ENCODE results near the gene PICK1. TPM values are rescaled to one million over a fixed set of nuclear protein-coding genes. Genes with fewer than 3 reads are reported as not detected.

Gene PICK1
- total and polyA plus RNA-seq, 2 of the 4 experiments (the other 2 are of a cell fraction) = 16.5 to 21.0 TPM

GRCh38 chr22:38021206-38021605 lies 36.0 kb upstream of the PICK1 start:
- Histone ChIP-seq H4K8ac (ENCODE audit: low read depth in 2 of 2, low read length in 2 of 2) (no peak overlapping the region), H3K4ac (ENCODE audit: low read depth, low read length) (no peak overlapping the region), H2BK20ac (ENCODE audit: low read depth, low read length) (no peak overlapping the region), H3K4me1 (ENCODE audit: control insufficient read depth, insufficient read depth, low read length) (peaks cover 9% of the 10 kb centered on the region), H3K27ac (ENCODE audit: insufficient read depth, low read length) (no peak overlapping the region), H2AFZ (replicated peaks; ENCODE audit: low read length, poor library complexity) (no peak overlapping the region), H3K4me2 (ENCODE audit: low read depth, low read length) (no peak overlapping the region), H4K5ac (ENCODE audit: low read depth, low read length) (no peak overlapping the region), H3K36me3 (ENCODE audit: control insufficient read depth, insufficient read depth, low read length) (no peaks in the 10 kb centered on the region), H3K9ac (ENCODE audit: low read depth, low read length) (no peak overlapping the region), H2AK9ac (replicated peaks; ENCODE audit: low read depth, low read length, poor library complexity) (no peak overlapping the region), H4K20me1 (ENCODE audit: insufficient read depth, low read length) (no peaks in the 10 kb centered on the region), H3K27me3 (ENCODE audit: control insufficient read depth, insufficient read depth, low read length) (peaks cover 16% of the 10 kb centered on the region), H2BK120ac (ENCODE audit: low read depth, low read length) (no peak overlapping the region), H3K23ac (ENCODE audit: low read depth, low read length) (no peak overlapping the region), H3K18ac (ENCODE audit: low read depth, low read length) (no peak overlapping the region), H2BK15ac (ENCODE audit: low read depth, low read length) (no peak overlapping the region), H3K9me1 (ENCODE audit: insufficient read depth, low read length) (0 out of 2 replicates have a peak, but pooled peaks cover 4% of the 10 kb centered on the region), H4K91ac (ENCODE audit: insufficient read depth, low read depth, low read length) (no peak overlapping the region), H3K14ac (replicated peaks; ENCODE audit: low read depth, low read length) (no peak overlapping the region), H3K56ac (ENCODE audit: extremely low read depth, insufficient read depth, low read length) (no peak overlapping the region), H3K9me3 (ENCODE audit: control insufficient read depth, insufficient read depth, low read length) (no peaks in the 10 kb centered on the region), H2AK5ac (ENCODE audit: low read depth, low read length) (no peak overlapping the region), H2BK5ac (ENCODE audit: low read depth, low read length, poor library complexity, severe bottlenecking) (no peak overlapping the region), H3K79me1 (ENCODE audit: low read depth in 1 of 2, low read length in 2 of 2) (no peaks in the 10 kb centered on the region), H3K4me3 (ENCODE audit: insufficient read depth, low read depth, low read length) (no peak overlapping the region)
- ATAC-seq (ENCODE audit: low read depth) (no peak), DNase-seq (no peak)
- in situ Hi-C loops (cut with MboI; ENCODE audit: low sequenced_read_pairs) (no loop called here), dilution Hi-C loops (cut with HindIII; ENCODE audit: low sequenced_read_pairs, unreplicated experiment) (no loop called here), intact Hi-C loops (cut with micrococcal nuclease) (no loop called here)
- POLR2A ChIA-PET (ENCODE audit: unreplicated experiment) = interaction anchor here (0.7 kb wide), 1 partner anchor 466 kb away, joined by 4 read pairs; no protein-coding TSS in a partner anchor
- CTCF ChIA-PET = interaction anchor here (1.1 kb wide), 1 partner anchor 10 kb away, joined by 3 read pairs; no protein-coding TSS in a partner anchor
- TF ChIP-seq ELK1 (IDR thresholded peaks at IDR 0.05; ENCODE audit: borderline replicate concordance, low read depth, low read length) = no peak
- TF ChIP-seq MAZ (IDR thresholded peaks at IDR 0.05; ENCODE audit: borderline replicate concordance, low read depth, low read length) = no peak
- no peak for TF ChIP-seq RFX5 (IDR thresholded peaks at IDR 0.05; ENCODE audit: low read depth, low read length)
- TF ChIP-seq CTCF (conservative IDR thresholded peaks at IDR 0.05; ENCODE audit: low read depth, low read length) = no peak
- TF ChIP-seq MXI1 (IDR thresholded peaks at IDR 0.05; ENCODE audit: borderline replicate concordance, low read depth, low read length) = no peak
- TF ChIP-seq MAFK (IDR thresholded peaks at IDR 0.05; ENCODE audit: low read depth, low read length) = no peak
- TF ChIP-seq CHD1 (IDR thresholded peaks at IDR 0.05; ENCODE audit: low read depth, low read length) = no peak
- no peak for TF ChIP-seq USF2 (IDR thresholded peaks at IDR 0.05; ENCODE audit: low read depth, low read length)
- no peak for TF ChIP-seq RCOR1 (IDR thresholded peaks at IDR 0.05; ENCODE audit: insufficient replicate concordance, low read length)
- TF ChIP-seq SMC3 (IDR thresholded peaks at IDR 0.05; ENCODE audit: low read depth, low read length) = no peak
- TF ChIP-seq RAD21 (IDR thresholded peaks at IDR 0.05; ENCODE audit: low read length) = no peak
- TF ChIP-seq NFE2L2 (IDR thresholded peaks at IDR 0.05; ENCODE audit: low read depth, low read length) = no peak
- TF ChIP-seq BHLHE40 (IDR thresholded peaks at IDR 0.05; ENCODE audit: low read depth, low read length) = no peak
- TF ChIP-seq CEBPB (IDR thresholded peaks at IDR 0.05; ENCODE audit: low read depth, low read length) = no peak
- no peak for TF ChIP-seq FOS (IDR thresholded peaks at IDR 0.05; ENCODE audit: low read depth, low read length)
- no peak for TF ChIP-seq POLR2A (IDR thresholded peaks at IDR 0.05; ENCODE audit: low read depth, low read length)
- no TSS peak for BruUV-seq (replicated peaks)
- no CpG with 5 or more reads among the region's 6 CpGs for WGBS, 2 experiments (ENCODE audit: extremely low coverage in 2 of 2, insufficient read length in 1 of 2)

All from IMR-90 (cell line).